Stimulated activated CD4-positive, alpha-beta T cell treated with anti-CD3 and anti-CD28 coated beads, Interleukin-4, amount 100 ng/mL, for 1 hour (primary cell): ENCODE results near the gene IFIT1B.
"Not testable (repeated sequence)": the region's sequence is repeated elsewhere in the genome, so short reads cannot be mapped to it uniquely, and the experiment has no call there.

Source experiments
- DNase-seq: peaks from one replicate; pipeline ENCODE4 v3.0.0-alpha.2; 2020

Gene IFIT1B, protein sequence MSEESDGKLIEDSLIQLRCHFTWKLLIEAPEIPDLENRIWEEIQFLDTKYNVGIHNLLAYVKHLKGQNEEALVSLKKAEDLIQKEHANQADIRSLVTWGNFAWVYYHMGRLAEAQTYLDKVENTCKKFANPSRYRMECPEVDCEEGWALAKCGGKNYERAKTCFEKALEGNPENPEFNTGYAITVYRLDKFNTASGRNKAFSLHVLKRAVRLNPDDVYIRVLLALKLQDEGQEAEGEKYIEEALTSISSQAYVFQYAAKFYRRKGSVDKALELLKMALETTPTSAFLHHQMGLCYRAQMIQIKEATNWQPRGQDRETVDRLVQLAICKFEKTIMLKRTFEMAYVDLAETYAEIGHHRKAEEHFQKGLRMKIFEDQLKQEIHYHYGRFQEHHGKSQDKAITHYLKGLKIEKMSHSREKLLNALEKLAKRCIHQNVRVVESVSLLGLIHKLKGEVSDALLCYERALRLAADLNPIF

DNA sequence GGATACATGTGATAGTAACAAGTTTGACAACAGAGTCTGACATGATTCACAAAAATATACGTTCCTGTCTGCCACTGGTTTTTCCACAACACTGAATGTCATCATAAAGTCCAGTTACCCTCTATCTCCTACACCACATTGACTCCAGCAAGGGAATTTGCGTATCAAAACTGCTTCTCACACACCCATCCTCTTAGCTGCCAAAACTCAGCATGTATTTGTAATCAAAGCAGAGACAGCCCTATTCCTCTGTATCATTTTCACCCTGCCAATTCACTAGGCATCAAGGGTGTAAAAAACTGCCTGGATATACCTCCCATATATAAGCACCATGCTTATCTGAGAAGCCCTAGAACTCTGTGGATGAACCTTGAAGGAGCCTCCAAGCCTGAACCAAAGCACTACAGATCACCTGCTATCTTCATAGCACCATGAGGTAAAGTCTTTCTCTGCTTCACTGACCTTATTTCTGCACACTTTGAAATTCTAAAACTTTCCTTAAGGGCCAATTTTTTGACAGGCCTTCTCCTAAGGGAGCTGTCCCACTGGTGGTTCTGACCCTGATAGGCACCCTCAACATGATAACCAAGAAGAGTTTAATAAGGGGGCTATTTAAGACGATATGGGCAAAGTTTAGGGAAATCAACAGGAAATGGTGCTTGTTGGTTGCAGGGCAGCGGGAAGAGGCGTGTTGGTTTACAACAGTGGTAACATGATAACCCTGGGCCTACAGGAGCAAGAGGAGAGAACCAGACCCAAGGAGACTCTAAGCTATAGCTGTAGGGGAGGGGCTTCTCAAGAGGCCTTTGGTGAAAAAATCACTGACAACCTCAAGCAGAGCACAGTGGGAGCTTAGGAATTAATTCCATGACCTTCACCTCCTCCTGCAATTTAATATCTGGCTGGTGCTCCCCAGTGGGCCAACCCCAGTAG is at the start of gene IFIT1B:
IFIT1B (plus strand) TSS at position 352 of the 933 bp plus-strand sequence; CDS start at position 432, 80 bp downstream.
- DNase-seq = no peak

DNA sequence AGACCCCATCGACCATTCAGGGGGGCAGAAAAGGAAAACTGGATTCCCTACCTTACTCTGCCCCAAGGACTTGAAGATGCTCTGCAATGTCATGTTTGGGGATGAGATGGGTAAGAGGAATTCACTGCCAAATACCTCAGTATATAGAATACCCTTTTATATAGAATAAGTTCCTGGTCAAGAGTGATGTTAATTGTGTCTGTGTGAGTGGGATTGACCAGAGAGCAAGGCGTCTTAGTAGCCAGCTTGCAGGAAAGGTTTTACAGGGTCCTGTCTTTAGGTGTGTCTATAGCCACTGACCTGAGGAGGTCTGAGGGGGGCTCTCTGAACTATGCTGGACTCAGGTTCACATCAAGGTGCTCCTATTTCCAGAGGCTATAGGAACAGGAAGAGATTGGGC is 48.7 kb upstream of the IFIT1B start:
- DNase-seq = no peak

DNA sequence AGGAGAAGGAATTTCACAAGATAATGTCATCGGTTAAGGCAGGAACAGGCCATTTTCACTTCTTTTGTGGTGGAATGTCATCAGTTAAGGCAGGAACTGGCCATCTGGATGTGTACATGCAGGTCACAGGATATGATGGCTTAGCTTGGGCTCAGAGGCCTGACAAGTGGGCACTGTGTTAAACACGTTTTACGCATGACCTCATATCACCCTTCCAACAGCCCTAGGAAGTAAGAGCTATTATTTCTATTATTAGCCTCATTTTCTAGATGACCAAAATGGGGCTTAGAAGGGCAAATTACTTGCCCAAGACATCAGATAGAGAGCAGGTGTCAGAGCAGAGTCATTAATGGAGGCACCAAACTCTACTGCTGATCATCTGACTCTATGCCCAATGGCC is 47.8 kb upstream of the IFIT1B start:
- DNase-seq = not testable (repeated sequence)

DNA sequence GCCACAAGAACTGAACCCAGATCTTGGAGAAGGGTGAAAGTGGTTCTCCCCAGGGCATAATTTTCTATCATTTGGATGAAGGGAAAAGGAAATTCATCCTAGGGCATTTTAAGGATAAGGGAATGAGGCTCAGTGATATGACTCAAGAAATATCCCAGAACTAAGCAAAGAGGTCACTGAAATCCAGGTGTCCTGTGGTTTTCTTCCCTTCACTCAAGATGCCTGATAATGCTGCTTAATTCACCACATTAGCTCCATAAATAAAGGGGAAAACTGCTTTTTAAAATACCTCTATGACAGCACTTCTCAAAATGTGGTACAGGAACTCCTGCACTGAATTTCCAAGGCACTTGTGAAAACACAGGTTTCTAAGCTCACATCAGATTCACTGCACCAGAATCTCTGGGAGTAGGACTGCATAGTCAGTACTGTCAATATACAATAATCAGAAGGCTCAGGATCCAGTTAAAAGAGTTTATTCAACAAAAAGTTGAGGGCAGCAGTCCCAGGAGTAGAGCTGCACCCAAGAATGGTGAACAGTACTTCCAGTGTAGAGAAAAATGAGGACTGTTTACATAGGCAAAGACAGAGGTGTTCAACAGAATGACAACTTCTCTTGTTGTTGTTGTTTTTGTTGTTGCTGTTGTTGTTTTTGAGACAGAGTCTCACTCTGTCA is 47.2 kb upstream of the IFIT1B start:
- no peak for DNase-seq

DNA sequence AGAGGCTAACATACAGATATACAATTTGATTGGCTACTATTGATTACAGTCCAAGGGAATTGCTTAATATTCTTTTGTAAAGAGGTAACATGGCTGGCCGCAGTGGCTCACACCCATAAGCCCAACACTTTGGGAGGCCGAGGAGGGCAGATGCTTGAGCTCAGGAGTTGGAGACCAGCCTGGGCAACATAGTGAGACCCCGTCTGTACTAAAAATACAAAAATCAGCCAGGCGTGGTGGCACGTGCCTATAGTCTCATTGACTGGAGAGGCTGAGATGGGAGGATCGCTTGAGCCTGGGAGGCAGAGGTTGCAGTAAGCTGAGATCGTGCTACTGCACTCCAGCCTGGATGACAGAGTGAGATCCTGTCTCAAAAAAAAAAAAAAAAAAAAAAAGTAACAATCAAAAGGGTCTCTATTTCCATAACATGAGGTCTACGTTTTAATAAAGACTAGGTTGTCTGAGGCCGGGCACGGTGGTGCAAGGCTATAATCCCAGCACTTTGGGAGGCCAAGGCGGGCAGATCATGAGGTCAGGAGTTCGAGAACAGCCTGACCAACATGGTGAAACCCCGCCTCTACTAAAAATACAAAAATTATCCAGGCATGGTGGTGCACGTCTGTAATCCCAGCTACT is 46.3 kb upstream of the IFIT1B start:
- not testable (repeated sequence) for DNase-seq

DNA sequence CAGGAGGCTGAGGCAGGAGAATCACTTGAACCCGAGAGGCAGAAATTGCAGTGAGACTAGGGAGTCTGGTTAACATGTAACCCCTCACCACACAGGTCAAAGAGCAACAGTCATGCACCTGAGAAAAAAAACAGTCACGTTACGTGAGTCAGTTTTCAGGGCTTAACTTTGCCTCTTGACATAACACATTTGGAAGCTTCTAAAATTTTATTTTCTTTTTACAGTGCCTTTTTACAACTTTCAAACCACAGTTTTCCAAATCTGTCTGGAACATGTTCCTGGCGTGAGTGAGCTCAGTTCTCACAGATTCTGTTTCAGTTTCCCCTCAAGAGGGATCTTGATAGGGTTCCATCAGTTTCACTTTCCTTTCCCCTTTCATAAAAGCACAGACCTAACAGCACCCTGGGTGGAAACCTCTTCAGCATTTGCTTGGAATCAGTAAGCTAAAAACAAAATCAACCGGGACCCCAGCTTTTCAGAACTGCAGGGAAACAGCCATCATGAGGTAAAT is 45.7 kb upstream of the IFIT1B start:
- DNase-seq = no peak

DNA sequence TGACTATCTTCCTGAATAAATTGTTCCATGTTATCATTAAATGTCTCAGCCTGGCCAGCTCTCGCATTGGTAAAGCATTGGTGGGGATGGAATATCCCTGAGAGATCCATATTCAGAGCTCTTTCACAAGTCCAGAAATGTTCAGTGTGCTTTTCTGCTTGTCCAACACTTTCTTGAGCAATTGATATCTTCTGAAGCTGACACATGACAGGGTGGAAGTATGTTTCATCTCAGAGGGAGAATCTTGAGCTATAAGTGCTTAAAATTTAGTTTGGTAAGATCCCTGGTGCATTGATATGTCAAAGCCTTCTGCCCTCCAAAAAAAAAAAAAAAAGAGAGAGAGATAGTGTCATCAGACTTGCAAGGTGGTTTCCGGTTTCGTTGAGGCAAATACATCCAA is 42.6 kb upstream of the IFIT1B start:
- DNase-seq = no peak

DNA sequence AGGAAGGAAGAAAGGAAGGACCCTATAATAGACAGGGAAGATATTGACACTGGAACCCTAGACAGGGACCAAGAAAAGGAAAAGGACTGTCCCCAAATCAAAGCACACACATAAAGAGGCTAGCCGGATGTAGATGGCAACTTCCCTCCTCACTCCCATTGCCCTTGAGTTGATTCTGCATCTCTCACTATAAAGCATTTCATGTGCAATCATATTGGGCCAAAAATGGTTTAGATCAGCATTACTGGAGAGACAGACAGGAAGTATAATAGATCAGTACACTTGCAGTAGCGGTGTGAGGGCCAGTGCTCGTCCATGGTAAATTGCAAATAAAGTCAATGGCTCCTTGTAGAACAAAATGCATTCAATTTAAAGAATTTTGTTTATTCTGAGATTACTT is 41.6 kb upstream of the IFIT1B start:
- no peak for DNase-seq

DNA sequence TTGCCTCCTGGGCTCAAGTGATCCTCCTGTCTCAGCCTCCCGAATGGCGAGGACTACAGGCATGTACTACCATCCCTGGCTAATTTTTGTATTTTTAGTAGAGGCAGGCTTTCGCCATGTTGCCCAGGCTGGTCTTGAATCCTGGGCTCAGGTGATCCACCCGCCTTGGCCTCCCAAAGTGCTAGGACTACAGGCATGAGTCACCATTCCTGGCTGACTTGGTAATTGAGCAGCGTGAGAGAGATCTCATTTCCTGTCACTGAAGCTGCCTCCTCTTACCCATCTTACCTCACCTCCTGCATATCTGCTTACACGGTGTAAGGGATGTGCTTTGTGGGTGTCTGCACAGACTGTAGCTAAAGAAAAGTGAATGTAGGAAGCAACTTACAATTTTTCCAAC is 40.4 kb upstream of the IFIT1B start:
- DNase-seq = peak; percentile 13

DNA sequence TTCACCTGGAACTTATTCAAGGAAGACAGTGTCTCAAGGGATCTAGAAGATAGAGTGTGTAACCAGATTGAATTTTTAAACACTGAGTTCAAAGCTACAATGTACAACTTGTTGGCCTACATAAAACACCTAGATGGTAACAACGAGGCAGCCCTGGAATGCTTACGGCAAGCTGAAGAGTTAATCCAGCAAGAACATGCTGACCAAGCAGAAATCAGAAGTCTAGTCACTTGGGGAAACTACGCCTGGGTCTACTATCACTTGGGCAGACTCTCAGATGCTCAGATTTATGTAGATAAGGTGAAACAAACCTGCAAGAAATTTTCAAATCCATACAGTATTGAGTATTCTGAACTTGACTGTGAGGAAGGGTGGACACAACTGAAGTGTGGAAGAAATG is 39.1 kb upstream of the IFIT1B start:
- DNase-seq = no peak

DNA sequence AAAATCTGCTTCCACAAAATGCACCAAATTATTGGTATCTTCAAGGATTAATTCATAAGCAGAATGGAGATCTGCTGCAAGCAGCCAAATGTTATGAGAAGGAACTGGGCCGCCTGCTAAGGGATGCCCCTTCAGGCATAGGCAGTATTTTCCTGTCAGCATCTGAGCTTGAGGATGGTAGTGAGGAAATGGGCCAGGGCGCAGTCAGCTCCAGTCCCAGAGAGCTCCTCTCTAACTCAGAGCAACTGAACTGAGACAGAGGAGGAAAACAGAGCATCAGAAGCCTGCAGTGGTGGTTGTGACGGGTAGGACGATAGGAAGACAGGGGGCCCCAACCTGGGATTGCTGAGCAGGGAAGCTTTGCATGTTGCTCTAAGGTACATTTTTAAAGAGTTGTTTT is 38.0 kb upstream of the IFIT1B start:
- no peak for DNase-seq

DNA sequence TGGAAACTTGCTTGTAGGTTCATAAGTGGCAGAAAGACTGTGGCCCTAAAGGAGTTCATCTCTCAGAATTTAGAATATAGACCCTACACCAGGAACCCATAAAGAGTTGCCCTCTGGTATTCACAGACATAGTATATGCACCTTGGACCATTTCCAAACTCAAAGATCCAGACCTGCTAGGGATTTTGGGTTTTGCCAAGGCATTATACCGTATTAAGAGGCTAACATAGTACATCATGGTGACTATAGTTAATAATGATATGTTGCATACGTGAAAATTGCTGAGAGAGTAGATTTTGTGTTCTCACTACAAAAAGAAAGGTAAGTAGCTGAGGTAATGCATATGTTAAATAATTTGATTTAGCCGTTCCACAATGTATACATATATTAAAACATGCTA is 36.2 kb upstream of the IFIT1B start:
- no peak for DNase-seq

DNA sequence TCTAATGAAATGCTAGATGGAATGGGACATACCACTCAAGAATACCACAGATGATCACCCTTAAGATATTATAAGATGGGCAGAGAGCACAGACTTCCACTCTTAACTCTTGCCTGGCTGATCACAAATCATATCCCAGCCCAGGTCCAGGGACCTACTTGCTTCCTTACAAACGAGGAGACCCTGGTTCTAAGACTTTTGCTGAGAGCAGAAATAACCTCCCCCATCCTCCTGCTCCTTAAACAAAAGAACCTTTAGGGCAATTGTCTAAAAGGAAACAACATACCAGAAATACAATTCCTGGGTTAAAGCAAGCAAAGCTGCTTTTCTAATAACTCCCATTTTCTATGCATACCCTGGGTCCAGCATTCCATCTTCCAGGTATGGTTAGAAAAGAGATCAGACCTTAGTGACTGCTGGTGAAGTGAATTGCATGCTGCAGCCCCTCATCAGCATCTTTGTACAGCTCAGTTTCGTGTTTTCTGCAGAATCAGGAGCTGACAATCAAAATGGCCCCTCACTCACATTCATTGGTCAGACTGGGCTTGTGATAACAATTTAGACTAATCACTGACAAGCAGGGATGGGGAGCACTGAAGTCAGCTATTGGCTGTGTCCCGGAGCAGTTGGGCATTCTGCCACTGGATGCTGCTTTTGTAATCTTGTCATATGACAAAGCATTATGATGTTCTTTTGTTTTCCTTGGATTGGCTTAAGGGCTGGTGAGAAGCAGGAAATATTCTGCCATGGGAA is 35.5 kb upstream of the IFIT1B start:
- DNase-seq = no peak

DNA sequence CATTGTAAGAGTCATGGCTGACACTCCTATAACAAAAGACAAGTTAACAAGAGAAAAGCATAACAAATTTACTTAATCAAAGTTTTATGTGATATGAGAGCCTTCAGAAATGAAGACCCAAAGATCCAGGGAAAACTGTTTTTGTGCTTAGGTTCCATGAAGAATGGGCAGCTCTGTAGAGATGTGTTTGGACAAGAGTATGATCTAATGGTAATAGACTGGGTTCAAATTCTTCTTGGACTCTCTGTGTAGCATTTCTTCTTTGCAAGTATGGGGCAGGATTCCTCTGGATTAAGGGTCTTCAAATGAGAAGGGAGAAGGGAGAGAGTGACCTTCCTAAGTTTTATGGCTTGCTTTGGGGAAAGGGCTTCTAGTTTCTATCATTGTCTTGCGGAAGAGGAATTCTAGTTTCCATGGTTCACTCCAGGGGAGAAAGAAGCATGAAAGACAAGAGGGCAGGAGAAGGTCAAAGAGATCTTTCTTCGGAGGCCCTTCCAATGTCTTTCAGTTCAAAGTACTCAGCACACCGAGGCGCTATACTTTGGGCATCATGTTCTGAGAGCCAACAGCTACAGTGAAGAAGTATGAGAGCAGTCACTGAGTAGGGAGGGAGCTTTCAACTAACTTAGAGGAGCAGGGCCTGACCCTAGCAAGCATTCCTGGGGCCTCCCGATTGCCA is 34.6 kb upstream of the IFIT1B start:
- DNase-seq = no peak

DNA sequence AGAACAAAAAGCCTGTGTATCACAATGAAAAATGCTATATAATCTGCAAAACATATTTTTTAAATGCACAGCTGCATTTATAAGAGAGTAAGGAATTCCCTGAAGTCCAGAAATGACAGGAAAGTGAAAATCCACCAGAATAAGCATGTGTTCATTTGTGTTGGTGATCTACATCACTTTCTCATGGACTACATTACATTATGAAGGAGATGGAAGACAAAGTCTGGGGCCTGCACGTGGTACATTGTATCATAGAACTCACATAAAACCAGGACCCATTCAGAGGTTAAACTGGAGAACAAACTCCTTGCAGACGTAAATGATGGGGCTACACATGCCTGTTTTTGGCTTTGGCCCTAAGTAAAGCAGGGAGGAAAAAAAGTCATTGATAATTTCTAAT is 33.7 kb upstream of the IFIT1B start:
- DNase-seq = no peak

DNA sequence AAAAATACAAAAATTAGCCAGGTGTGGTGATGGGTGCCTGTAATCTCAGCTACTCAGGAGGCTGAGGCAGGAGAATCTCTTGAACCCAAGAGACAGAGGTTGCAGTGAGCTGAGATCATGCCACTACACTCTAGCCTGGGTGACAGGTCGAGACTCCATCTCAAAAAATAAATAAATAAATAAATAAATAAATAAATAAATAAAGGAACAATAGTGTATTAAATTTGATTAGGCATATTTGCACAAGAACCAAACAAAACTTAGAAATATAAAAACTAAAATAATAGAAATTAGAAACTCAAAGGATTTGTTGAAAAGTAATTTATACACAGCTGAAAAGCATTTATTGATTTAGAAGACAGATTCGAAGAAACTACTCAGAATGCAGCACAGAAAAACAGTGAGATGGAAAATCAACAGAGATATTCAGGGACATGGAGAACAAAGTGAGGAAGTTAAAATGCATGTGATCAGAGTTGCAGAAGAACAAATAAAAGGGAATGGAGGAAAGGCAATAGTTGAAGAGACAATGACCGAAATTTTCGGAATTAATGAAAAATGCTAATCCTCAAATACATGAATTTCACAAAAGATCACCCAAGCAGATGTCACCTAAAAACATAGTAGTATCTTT is 32.4 kb upstream of the IFIT1B start:
- no peak for DNase-seq

DNA sequence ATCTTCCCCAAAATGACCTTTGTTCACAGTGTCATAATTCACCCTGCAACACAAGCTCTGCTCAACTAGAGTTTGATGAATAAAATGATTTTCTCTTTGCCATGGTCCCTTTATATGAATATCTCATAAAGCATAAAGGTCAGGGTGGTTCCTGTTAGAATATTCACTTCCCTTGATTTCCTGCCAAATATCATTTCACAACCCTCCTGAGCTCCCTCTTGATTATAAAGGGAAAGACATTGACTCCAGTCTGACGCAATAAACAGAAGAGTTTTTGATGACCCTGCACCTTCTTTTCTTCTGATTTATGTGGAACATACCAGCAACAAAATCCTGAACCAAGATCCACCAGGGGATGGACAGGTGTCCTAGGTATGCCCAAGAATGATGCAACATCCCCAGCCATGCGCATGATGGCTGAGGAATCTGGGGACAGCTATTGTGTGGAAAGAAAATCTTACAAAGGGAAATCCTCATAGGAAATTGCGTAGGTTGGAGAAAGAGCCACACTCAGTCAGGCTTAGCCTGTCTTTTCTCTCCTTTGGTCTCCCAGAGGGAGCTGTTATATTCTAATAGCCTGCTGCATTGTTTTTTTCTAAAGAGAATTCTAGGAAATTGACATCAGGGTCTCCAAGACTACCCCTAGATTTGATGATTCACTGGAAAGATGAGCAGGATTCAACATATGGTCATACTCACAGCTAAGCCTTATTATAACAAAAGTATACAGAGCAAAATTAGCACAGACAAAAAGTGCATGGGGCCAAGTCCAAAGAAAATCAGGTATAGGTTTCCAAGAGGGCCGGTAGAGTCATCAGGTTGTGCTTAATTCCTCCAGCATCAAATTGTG is 31.2 kb upstream of the IFIT1B start:
- DNase-seq = no peak

DNA sequence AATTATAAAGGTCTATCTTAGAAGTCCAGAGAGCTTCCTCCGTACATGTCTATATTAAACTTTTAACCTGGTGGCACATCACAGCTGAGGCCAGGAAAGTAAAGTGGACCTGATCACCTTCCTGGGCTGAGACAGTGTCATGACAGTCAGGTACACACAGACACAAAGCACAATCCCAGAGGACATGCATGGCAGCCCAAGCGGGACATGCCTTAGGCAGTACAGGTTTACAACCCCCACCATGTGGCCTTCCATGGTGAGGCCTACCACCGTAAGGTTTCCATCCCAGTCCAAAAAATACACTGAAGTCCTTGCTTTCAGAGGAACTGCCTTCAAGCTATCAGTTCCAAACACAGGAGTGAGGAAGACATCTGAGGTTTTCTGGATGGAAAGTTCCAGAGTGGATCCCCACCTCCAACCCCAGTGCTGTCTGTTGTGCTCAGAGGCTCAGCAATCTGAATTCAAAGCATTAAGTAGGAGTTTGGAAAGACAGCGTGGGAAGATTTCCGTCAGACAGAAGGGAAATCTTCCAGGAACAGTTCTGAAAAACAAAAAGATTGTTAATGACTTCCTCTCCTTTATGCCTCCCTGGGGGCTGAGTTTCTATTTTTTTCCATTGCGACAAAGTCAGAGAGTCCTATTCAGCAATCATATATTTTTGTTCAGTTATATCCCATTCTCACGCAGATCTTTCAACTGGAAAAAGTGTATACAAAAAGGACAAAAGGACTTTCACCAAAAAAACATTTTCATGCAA is 30.0 kb upstream of the IFIT1B start:
- no peak for DNase-seq

DNA sequence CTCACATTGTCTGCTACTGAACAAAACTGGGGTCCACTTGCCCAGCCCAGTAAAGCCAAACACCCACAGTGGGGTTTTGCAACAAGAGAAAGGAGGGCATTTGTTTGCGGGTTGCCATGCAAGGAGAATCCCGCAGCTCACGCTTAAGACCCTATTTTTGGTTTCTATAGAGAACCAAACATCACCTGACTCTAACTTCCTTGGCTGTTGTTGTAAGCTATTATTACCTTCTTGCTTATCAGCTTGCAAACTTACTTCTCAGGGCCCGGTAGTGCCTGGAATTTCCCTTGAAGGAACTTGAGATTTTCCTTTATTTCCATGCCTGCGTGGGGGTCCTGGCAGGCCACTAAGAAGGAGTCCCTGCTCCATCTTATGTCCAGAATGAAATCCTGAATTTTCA is 29.4 kb upstream of the IFIT1B start:
- no peak for DNase-seq
